ENCODE data around the gene CENPV. TPM values are rescaled to one million over a fixed set of nuclear protein-coding genes. Genes with fewer than 3 reads are reported as not detected.

The CENPV gene
- total RNA-seq, 2 donors from 2014 or later: 15.8 to 16.9 TPM

GRCh38 chr17:16364625-16365024 lies 11.4 kb upstream of the CENPV start:
- Histone ChIP-seq H3K36me3 (no peaks in the 10 kb centered on the region), H3K27me3 (no peaks in the 10 kb centered on the region), H3K4me3 (no peak overlapping the region), H3K27ac (no peak overlapping the region), H3K4me1 (no peaks in the 10 kb centered on the region), H3K9me3 (no peaks in the 10 kb centered on the region)
- no peak for TF ChIP-seq CTCF (IDR thresholded peaks at IDR 0.05)
- no peak for DNase-seq (ENCODE audit: low spot score)

- Histone ChIP-seq H3K4me1 (no peaks in the 10 kb centered on the region), H3K9me3 (no peaks in the 10 kb centered on the region), H3K27ac (no peak overlapping the region), H3K27me3 (no peaks in the 10 kb centered on the region), H3K36me3 (no peaks in the 10 kb centered on the region), H3K4me3 (no peak overlapping the region)
- peak; percentile 92 to 95 for TF ChIP-seq CTCF (IDR thresholded peaks at IDR 0.05)
- peak; percentile 85 for DNase-seq (ENCODE audit: low spot score)
These were observed 10.7 kb upstream of the CENPV start for GRCh38 chr17:16363749-16364536.

- H3K27ac ChIP-seq: no peak overlapping the region
- no peak for DNase-seq (ENCODE audit: low spot score)
These were observed 8.6 kb upstream of the CENPV start for GRCh38 chr17:16361874-16362273.

GRCh38 chr17:16358394-16358793 lies 5.1 kb upstream of the CENPV start:
- TF ChIP-seq CTCF (IDR thresholded peaks at IDR 0.05): no peak
- Histone ChIP-seq H3K4me1 (no peaks in the 10 kb centered on the region), H3K27ac (no peak overlapping the region), H3K27me3 (no peaks in the 10 kb centered on the region), H3K9me3 (no peaks in the 10 kb centered on the region), H3K36me3 (no peaks in the 10 kb centered on the region), H3K4me3 (no peak overlapping the region)
- no peak for DNase-seq (ENCODE audit: low spot score)

More at GRCh38 chr17:16361874-16362273, 8.6 kb upstream of the CENPV start:
- H3K4me3 ChIP-seq: no peak overlapping the region
- H3K9me3 ChIP-seq: no peaks in the 10 kb centered on the region
- no peak for TF ChIP-seq CTCF (IDR thresholded peaks at IDR 0.05)
- no peaks in the 10 kb centered on the region for H3K36me3 ChIP-seq
- H3K27me3 ChIP-seq: no peaks in the 10 kb centered on the region
- no peaks in the 10 kb centered on the region for H3K4me1 ChIP-seq

- H3K9me3 ChIP-seq: no peaks in the 10 kb centered on the region
- H3K4me1 ChIP-seq: peaks cover 0 to 12% of the 10 kb centered on the region in 2 donors
- H3K27ac ChIP-seq: no peak overlapping the region
- no peaks in the 10 kb centered on the region for H3K27me3 ChIP-seq
- no peak for DNase-seq (ENCODE audit: low spot score)
- H3K4me3 ChIP-seq: no peak overlapping the region
- no peak for TF ChIP-seq CTCF (IDR thresholded peaks at IDR 0.05)
- peaks cover under 1% of the 10 kb centered on the region for H3K36me3 ChIP-seq
These were observed 1.3 kb upstream of the CENPV start for GRCh38 chr17:16354585-16354984.

Data from right atrium auricular region (tissue), 2 donors.